Fibroblast of mammary gland (primary cell): Measurements from ENCODE around the gene WWC2.
A peak's percentile ranks its signal among the peaks of the same experiment; 100 is the strongest.

Experiments used
- DNase-seq: peaks from one replicate; pipeline ENCODE4 v3.0.0-alpha.2; 2010; ENCODE audit warnings: low read depth
- H3K4me3 ChIP-seq: 2 replicates; pipeline ENCODE4 v1.5.1; 2011; ENCODE audit warnings: low read depth, mild to moderate bottlenecking, low read length, moderate library complexity; ENCODE audit not compliant: control insufficient read depth
- CTCF ChIP-seq: conservative IDR thresholded peaks from 2 replicates; pipeline ENCODE4 v1.5.1; 2011; ENCODE audit warnings: low read depth, low read length, inconsistent platforms; ENCODE audit not compliant: control insufficient read depth, insufficient read depth

WWC2 gene

GRCh38 chr4:183136855-183137254 is 37.8 kb downstream of the WWC2 start:
- peak; percentile 31 for DNase-seq
- no peak overlapping the region for H3K4me3 ChIP-seq
- TF ChIP-seq CTCF = no peak

- H3K4me3 ChIP-seq = no peak overlapping the region
- no peak for DNase-seq
- no peak for TF ChIP-seq CTCF
Measured at GRCh38 chr4:183139058-183139750, 40.1 kb downstream of the WWC2 start.

- no peak overlapping the region for H3K4me3 ChIP-seq
- no peak for TF ChIP-seq CTCF
- no peak for DNase-seq
Measured at GRCh38 chr4:183139972-183140570, 41.0 kb downstream of the WWC2 start.

GRCh38 chr4:183140911-183141320 is 41.9 kb downstream of the WWC2 start:
- TF ChIP-seq CTCF = no peak
- peak; percentile 82 for DNase-seq
- H3K4me3 ChIP-seq = no peak overlapping the region

- no peak overlapping the region for H3K4me3 ChIP-seq
- no peak for DNase-seq
- peak; percentile 3 for TF ChIP-seq CTCF
Measured at GRCh38 chr4:183141997-183142396, 42.9 kb downstream of the WWC2 start.

- peak; percentile 90 for DNase-seq
- H3K4me3 ChIP-seq = no peak overlapping the region
- TF ChIP-seq CTCF = no peak
Measured at GRCh38 chr4:183142571-183143550, 43.8 kb downstream of the WWC2 start.
